Kidney epithelial cell (primary cell): ENCODE data around the gene EGLN3. TPM values are rescaled to one million over a fixed set of nuclear protein-coding genes. Genes with fewer than 3 reads are reported as not detected.

Source experiments
- DNase-seq: peaks from one replicate; pipeline ENCODE4 v3.0.0-alpha.2; 2010; ENCODE audit warnings: low read depth
- H3K27me3 ChIP-seq: 2 replicates; pipeline ENCODE4 v1.6.0; 2011; ENCODE audit warnings: low read length; ENCODE audit not compliant: control insufficient read depth, insufficient read depth
- H3K36me3 ChIP-seq: 2 replicates; pipeline ENCODE4 v1.5.1; 2011; ENCODE audit warnings: low read length; ENCODE audit not compliant: control insufficient read depth, insufficient read depth
- H3K4me3 ChIP-seq: 2 replicates; pipeline ENCODE4 v1.5.1; 2011; ENCODE audit warnings: low read depth, mild to moderate bottlenecking, control low read depth, low read length
- total RNA-seq: library from RNA; depleted of rRNA; stranded (reverse); fragments of >200 nt; gene quantifications from 2 replicates; pipeline ENCODE4 v1.2.3, GENCODE V29; 2015
- TF ChIP-seq, protein P1 (sequence below): IDR thresholded peaks from 2 replicates; pipeline ENCODE4 v1.5.1; 2011; ENCODE audit warnings: mild to moderate bottlenecking, moderate library complexity, low read length, control low read depth, inconsistent platforms; ENCODE audit not compliant: insufficient read depth, poor library complexity, severe bottlenecking

EGLN3 gene
- total RNA-seq, 1 donor from 2014 or later = 1.6 TPM

DNA sequence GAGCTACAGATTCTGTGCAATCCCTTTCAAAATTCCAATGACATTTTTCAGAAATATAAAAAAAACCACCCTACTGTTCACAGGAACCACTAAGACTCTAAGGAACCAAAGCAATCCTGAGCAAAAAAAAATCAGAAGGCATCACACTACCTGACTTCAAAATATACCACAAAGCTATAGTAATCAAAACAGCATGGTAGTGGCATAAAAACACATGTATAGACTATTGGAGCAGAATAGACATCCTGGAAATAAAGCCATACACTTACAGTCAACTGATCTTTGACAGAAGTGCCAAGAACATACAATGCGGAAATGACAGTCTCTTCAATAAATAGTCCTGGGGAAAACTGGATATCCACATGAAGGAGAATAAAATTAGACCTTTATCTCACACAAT is 56.5 kb downstream of the EGLN3 start:
- Histone ChIP-seq H3K4me3 (no peak overlapping the region), H3K27me3 (no peaks in the 10 kb centered on the region), H3K36me3 (no peaks in the 10 kb centered on the region)
- no peak for DNase-seq
- TF ChIP-seq, protein P1, sequence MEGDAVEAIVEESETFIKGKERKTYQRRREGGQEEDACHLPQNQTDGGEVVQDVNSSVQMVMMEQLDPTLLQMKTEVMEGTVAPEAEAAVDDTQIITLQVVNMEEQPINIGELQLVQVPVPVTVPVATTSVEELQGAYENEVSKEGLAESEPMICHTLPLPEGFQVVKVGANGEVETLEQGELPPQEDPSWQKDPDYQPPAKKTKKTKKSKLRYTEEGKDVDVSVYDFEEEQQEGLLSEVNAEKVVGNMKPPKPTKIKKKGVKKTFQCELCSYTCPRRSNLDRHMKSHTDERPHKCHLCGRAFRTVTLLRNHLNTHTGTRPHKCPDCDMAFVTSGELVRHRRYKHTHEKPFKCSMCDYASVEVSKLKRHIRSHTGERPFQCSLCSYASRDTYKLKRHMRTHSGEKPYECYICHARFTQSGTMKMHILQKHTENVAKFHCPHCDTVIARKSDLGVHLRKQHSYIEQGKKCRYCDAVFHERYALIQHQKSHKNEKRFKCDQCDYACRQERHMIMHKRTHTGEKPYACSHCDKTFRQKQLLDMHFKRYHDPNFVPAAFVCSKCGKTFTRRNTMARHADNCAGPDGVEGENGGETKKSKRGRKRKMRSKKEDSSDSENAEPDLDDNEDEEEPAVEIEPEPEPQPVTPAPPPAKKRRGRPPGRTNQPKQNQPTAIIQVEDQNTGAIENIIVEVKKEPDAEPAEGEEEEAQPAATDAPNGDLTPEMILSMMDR = no peak

DNA sequence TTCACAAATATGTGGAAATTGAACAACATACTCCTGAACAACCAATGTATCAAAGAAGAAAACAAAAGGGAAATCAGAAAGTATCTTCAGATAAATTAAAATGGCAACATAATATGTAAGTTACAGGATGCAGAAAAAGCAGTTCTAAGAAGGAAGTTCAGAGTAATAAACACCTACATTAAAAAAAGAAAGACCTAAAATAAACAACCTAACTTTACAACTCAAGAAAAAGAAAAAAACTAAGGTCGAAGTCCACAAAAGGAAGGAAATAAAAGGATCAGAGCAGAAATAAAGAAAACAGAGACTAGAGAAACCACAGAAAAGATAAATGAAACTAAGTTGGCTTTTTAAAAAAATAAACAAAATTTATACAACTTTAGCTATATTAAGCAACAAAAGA is 59.2 kb downstream of the EGLN3 start:
- no peaks in the 10 kb centered on the region for H3K27me3 ChIP-seq

DNA sequence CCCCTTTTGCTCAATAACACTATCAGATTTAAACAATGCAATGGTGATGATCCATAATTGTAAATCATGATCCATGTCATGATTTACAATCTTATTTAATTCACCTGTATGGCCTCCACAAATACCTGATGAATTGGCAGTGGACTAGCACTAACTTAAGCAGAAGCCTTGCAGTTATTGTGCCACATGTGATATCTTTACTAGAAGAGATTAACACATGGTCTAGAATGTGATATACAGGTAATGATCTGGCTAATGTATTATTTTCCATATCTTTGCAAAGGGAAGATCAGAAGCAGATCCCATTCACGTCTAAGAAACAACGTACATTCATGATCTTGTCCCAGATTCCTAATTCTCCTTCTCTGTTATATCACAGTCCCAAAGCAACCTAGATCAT is 66.0 kb downstream of the EGLN3 start:
- DNase-seq = no peak
- Histone ChIP-seq H3K27me3 (no peaks in the 10 kb centered on the region), H3K36me3 (no peaks in the 10 kb centered on the region), H3K4me3 (no peak overlapping the region)
- TF ChIP-seq, protein P1 = no peak

More for the DNA sequence above, 59.2 kb downstream of the EGLN3 start:
- Histone ChIP-seq H3K36me3 (no peaks in the 10 kb centered on the region), H3K4me3 (no peak overlapping the region)
- TF ChIP-seq, protein P1 = no peak
- DNase-seq = no peak

DNA sequence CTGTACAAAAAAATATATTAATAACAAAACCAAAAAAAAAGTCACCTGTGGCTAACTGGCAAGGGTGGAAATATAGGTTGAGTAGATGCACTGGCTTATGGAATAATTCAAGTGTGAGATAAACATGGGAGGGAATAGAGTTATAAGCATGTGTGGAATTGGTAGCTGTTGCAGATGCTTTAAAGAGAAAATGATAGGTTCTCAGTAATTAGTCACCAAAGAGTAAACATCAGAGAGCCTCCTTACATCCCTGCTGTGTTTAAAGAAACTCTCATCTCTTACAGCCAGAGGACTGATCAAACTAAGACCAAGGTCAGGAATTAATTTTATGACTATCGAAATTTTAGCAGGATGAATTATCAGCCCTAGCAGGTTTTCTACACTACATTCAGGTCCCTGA is 70.5 kb downstream of the EGLN3 start:
- H3K27me3 ChIP-seq = no peaks in the 10 kb centered on the region
- TF ChIP-seq, protein P1 = no peak
- DNase-seq = no peak
- H3K4me3 ChIP-seq = no peak overlapping the region
- H3K36me3 ChIP-seq = no peaks in the 10 kb centered on the region

DNA sequence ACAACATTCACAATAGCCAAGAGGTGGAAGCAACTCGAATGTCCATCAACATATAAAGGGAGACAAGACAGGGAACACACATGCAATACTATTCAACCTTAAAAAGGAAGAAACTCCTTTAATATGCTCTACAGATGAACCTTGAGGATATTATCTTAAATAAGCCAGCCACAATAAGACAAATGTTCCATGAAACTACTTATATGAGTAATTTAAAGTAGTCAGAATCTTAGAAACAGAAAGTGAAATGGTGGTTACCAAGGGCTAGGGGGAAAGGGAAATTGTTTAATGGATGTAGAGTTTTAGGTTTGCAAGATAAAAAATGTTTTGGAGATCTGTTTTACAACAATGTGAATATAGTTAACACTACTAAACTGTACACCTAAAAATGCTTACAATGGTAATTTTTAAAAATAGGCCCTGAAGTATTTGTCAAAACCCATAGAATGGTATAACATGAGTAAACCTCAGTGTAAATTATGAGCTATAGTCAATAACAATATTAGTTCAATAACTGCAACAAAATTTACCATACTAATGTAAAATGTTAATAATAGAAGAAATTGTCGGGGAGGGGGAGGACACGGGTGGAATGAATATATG is 71.1 kb downstream of the EGLN3 start:
- TF ChIP-seq, protein P1 = no peak
- Histone ChIP-seq H3K4me3 (no peak overlapping the region), H3K27me3 (no peaks in the 10 kb centered on the region), H3K36me3 (no peaks in the 10 kb centered on the region)
- DNase-seq = no peak

DNA sequence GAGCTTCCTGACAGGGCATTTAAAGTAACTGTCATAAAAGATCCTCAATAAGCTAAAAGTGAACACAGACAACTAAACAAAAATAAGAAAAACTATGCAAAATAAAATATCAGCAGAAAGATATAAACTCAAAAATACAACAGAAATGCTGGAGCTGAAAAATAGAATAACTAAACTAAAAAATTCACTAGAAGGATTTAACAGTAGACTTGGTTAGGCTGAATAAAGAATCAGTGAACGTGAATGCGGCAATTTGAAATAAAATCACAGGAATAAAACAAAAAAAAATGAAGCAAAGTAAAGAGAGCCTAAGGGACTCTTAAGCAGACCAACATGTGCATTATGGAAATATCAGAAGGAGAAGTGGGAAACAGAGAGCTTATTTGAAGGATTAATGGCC is 74.6 kb downstream of the EGLN3 start:
- TF ChIP-seq, protein P1 = no peak
- DNase-seq = no peak
- Histone ChIP-seq H3K36me3 (no peaks in the 10 kb centered on the region), H3K27me3 (no peaks in the 10 kb centered on the region), H3K4me3 (no peak overlapping the region)
